Adrenal gland (tissue), 5 donors: ENCODE data around the gene SH3BP5L.

Experiments
- POLR2A ChIP-seq, 2 donors: fragments of 450-650 bp; IDR thresholded peaks; one replicate each; pipeline ENCODE4 v1.6.1; 2017; ENCODE audit warnings: antibody characterized with exemption in 2 of 2, mild to moderate bottlenecking in 2 of 2, moderate library complexity in 1 of 2
- TF ChIP-seq, protein P1 (sequence below), 6 experiments: fragments of 450-650 bp in 4 of 6; fragments of 200-600 bp in 2 of 6; sonication (generic) in 1 of 6; IDR thresholded peaks; 1 replicate in 5 of 6; 2 replicates in 1 of 6; pipeline versions ENCODE4 v1.5.1 to v1.8.0; 2016 to 2021; ENCODE audit warnings: antibody characterized with exemption in 6 of 6, mild to moderate bottlenecking in 2 of 6, moderate library complexity in 1 of 6
- donor health status: DM: no; HTN: no; CAD: no.

DNA sequence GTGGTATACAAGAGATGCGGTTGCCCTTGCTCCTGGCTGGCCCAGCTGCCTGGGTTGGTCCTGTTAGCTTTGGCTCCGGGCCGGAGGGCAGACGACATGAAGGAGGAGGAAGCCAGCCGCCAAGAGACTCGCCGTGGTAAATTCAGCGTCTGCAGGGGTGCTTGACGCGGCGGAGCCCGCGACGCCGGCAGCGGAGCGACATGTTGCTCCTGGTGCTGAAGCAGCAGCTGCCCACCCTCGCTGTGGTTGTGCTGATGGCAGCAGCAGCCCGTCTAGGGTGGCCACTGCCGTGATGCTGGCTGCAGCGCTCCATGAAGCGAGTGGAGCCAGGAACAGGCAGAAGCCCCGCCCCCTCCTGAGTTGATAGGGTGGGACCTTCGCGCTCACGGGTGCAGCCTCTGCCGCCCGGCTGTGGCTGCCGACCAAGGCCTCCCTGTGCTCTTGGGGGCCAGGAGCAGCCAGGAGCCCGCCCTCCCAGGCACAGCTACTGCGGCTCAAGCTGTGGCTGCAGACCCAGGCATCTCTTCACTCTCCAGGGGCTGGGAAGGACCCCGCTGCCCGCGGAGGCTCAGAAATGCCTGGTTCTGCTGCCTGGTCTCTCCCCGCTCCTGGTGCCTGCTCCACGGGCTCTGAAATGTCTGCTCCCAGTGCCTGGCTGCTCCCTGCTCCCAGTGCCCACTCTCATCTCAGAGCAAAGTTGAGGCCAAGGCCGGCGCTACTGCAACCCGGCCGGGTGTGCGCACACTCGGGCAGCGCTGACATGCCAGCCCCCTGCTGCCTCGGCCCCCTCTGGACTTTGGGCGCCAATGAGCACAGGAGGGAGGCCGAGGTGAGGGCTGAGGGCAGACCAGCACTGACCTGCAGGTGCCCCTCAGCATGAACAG lies 37.5 kb upstream of the SH3BP5L start:
- TF ChIP-seq, protein P1, sequence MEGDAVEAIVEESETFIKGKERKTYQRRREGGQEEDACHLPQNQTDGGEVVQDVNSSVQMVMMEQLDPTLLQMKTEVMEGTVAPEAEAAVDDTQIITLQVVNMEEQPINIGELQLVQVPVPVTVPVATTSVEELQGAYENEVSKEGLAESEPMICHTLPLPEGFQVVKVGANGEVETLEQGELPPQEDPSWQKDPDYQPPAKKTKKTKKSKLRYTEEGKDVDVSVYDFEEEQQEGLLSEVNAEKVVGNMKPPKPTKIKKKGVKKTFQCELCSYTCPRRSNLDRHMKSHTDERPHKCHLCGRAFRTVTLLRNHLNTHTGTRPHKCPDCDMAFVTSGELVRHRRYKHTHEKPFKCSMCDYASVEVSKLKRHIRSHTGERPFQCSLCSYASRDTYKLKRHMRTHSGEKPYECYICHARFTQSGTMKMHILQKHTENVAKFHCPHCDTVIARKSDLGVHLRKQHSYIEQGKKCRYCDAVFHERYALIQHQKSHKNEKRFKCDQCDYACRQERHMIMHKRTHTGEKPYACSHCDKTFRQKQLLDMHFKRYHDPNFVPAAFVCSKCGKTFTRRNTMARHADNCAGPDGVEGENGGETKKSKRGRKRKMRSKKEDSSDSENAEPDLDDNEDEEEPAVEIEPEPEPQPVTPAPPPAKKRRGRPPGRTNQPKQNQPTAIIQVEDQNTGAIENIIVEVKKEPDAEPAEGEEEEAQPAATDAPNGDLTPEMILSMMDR (IDR thresholded peaks at IDR 0.05) = no peak
- peak in 1 of 2 donors; percentile 52 for TF ChIP-seq POLR2A (IDR thresholded peaks at IDR 0.05)
